ENCODE measurements around the gene UROS.

GRCh38 chr10:125827133-125827532, 4.1 kb upstream of the UROS start:
- TF ChIP-seq CTCF (IDR thresholded peaks at IDR 0.05), result no peak
- no peak for TF ChIP-seq POLR2A (IDR thresholded peaks at IDR 0.05)
